HepG2 (cell line): ENCODE results near the gene CELSR2. TPM values are rescaled to one million over a fixed set of nuclear protein-coding genes. Genes with fewer than 3 reads are reported as not detected.

Source experiments
- ATF7-NPFF ChIP-seq: sonication (generic); formaldehyde crosslinking; IDR thresholded peaks from 2 replicates; pipeline ENCODE4 v1.8.1; 2023; ENCODE audit warnings: mild to moderate bottlenecking, low read depth, missing genetic modification reagents, moderate library complexity
- FOSL2 ChIP-seq: sonication (generic); formaldehyde crosslinking; IDR thresholded peaks from 2 replicates; pipeline ENCODE4 v1.4.0; 2020; ENCODE audit warnings: missing genetic modification reagents
- HES4 ChIP-seq: sonication (generic); formaldehyde crosslinking; IDR thresholded peaks from 2 replicates; pipeline ENCODE4 v1.9.0; 2021; ENCODE audit warnings: mild to moderate bottlenecking, missing genetic modification reagents, borderline replicate concordance
- HMG20B ChIP-seq: conservative IDR thresholded peaks from 2 replicates; pipeline ENCODE4 v1.6.1; 2016; ENCODE audit warnings: missing genetic modification reagents, missing compliant biosample characterization
- KDM2A ChIP-seq: sonication (generic); formaldehyde crosslinking; IDR thresholded peaks from 2 replicates; pipeline ENCODE4 v1.4.0; 2020; ENCODE audit warnings: low read depth, missing genetic modification reagents, borderline replicate concordance
- KLF6 ChIP-seq: IDR thresholded peaks from 2 replicates; pipeline ENCODE4 v1.8.0; 2016; ENCODE audit warnings: missing biosample characterization, missing genetic modification reagents
- NFKB2 ChIP-seq: sonication (generic); formaldehyde crosslinking; IDR thresholded peaks from 2 replicates; pipeline ENCODE4 v1.4.0; 2020; ENCODE audit warnings: missing genetic modification reagents, borderline replicate concordance
- PHB2 ChIP-seq: fragments of 450-650 bp; IDR thresholded peaks from 2 replicates; pipeline ENCODE4 v1.6.1; 2018; ENCODE audit not compliant: partially characterized antibody
- SRSF1 ChIP-seq: fragments of 200-400 bp; formaldehyde crosslinking; optimal IDR thresholded peaks from 2 replicates; pipeline ENCODE3; 2017; ENCODE audit warnings: mild to moderate bottlenecking, low read depth, low read length, moderate library complexity
- SRSF4 ChIP-seq: fragments of 200-400 bp; formaldehyde crosslinking; IDR thresholded peaks from one replicate; pipeline ENCODE4 v1.6.1; 2018; ENCODE audit warnings: mild to moderate bottlenecking, low read depth, low read length, moderate library complexity; ENCODE audit not compliant: poor library complexity, severe bottlenecking
- ZFX ChIP-seq: sonication (generic); formaldehyde crosslinking; IDR thresholded peaks from 2 replicates; pipeline ENCODE4 v1.4.0; 2020; ENCODE audit warnings: mild to moderate bottlenecking, low read depth, missing genetic modification reagents, moderate library complexity
- ZNF12 ChIP-seq: sonication (generic); formaldehyde crosslinking; IDR thresholded peaks from 2 replicates; pipeline ENCODE4 v1.5.0; 2020; ENCODE audit warnings: missing genetic modification reagents
- ZNF432 ChIP-seq: sonication (generic); formaldehyde crosslinking; IDR thresholded peaks from 2 replicates; pipeline ENCODE4 v1.5.0; 2020; ENCODE audit warnings: missing genetic modification reagents, mild to moderate bottlenecking, borderline replicate concordance
- ZNF703 ChIP-seq: sonication (generic); formaldehyde crosslinking; IDR thresholded peaks from 2 replicates; pipeline ENCODE4 v1.5.1; 2020; ENCODE audit warnings: missing genetic modification reagents, mild to moderate bottlenecking, moderate library complexity, borderline replicate concordance
- polyA plus RNA-seq, 8 experiments: library from polyadenylated mRNA; depleted of rRNA in 3 of 8; stranded (reverse) in 7 of 8; unstranded in 1 of 8; fragments of >200 nt; fragmentation: Illumina TruSeq in 4 of 8; extraction: Trizol in 4 of 8; gene quantifications; 2 replicates each; pipeline versions ENCODE4 v1.2.1 to v1.2.3, GENCODE V29; 2011 to 2016; ENCODE audit warnings: low read depth in 4 of 8, missing spikeins in 1 of 8, mixed read lengths in 1 of 8; ENCODE audit not compliant: insufficient read depth in 1 of 8
- total RNA-seq, 5 experiments: library from RNA; depleted of rRNA; stranded (reverse); fragments of >200 nt; fragmentation: Illumina TruSeq; extraction: Trizol; gene quantifications; 2 replicates each; pipeline ENCODE4 v1.2.3, GENCODE V29; 2016; ENCODE audit warnings: low read depth in 1 of 5
- TF ChIP-seq, protein P1 (sequence below): sonication (generic); formaldehyde crosslinking; IDR thresholded peaks from one replicate; pipeline ENCODE4 v1.5.1; 2020; ENCODE audit warnings: mild to moderate bottlenecking, missing genetic modification reagents; ENCODE audit errors: not compliant biosample characterization
- TF ChIP-seq, protein P2 (sequence below): IDR thresholded peaks from 2 replicates; pipeline ENCODE4 v1.6.1; 2018; ENCODE audit warnings: missing genetic modification reagents, mild to moderate bottlenecking, missing compliant biosample characterization
- TF ChIP-seq, protein P3 (sequence below): sonication (generic); formaldehyde crosslinking; conservative IDR thresholded peaks from 2 replicates; pipeline ENCODE4 v1.8.0; 2022; ENCODE audit warnings: low read depth, missing genetic modification reagents

CELSR2 gene
- total and polyA plus RNA-seq, 2 of the 13 experiments (the other 11 are each of a cell fraction or from before 2014, with no cell fraction given), result 4.0 to 6.6 TPM

DNA sequence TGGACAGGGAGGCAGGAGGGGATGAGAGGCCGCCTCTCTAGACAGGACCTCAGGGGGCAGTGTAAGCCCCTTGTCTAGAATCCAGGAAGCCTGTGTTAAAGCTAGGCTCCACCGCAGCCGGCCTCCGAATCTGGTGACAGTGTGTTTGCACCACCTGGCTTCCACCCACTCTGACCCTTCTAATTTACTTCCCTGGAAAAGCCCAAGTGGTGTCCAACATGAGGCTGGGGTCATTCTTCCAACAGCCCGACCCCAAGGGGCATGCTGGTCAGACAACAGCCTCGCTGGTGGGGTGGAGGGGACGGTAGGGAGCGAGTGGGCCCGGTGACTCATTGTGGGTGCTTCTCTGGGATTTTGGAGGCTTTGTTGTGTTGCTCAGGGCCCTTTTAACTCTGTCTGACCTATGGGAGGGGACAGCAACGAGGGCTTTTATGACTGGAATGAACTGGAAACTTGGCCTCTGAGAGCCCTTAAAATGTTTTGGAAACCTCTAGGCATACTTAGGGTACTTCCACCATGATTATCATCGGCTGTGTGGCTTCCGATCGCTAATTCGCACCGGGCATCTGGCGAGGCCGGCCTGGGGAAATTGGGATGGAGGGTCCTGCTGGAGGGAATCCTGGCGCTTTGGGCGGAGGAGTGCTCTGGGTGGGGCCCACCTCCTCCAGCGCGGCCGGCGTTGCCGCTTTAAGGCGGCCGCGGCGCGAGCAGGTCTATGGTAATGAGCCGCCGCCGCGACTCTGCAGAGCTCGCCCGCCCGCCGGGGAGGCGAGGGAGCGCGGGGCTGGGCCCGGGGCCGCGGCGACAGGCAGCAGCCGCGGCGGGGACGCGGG is at the start of gene CELSR2 (continued):
- TF ChIP-seq, protein P1, sequence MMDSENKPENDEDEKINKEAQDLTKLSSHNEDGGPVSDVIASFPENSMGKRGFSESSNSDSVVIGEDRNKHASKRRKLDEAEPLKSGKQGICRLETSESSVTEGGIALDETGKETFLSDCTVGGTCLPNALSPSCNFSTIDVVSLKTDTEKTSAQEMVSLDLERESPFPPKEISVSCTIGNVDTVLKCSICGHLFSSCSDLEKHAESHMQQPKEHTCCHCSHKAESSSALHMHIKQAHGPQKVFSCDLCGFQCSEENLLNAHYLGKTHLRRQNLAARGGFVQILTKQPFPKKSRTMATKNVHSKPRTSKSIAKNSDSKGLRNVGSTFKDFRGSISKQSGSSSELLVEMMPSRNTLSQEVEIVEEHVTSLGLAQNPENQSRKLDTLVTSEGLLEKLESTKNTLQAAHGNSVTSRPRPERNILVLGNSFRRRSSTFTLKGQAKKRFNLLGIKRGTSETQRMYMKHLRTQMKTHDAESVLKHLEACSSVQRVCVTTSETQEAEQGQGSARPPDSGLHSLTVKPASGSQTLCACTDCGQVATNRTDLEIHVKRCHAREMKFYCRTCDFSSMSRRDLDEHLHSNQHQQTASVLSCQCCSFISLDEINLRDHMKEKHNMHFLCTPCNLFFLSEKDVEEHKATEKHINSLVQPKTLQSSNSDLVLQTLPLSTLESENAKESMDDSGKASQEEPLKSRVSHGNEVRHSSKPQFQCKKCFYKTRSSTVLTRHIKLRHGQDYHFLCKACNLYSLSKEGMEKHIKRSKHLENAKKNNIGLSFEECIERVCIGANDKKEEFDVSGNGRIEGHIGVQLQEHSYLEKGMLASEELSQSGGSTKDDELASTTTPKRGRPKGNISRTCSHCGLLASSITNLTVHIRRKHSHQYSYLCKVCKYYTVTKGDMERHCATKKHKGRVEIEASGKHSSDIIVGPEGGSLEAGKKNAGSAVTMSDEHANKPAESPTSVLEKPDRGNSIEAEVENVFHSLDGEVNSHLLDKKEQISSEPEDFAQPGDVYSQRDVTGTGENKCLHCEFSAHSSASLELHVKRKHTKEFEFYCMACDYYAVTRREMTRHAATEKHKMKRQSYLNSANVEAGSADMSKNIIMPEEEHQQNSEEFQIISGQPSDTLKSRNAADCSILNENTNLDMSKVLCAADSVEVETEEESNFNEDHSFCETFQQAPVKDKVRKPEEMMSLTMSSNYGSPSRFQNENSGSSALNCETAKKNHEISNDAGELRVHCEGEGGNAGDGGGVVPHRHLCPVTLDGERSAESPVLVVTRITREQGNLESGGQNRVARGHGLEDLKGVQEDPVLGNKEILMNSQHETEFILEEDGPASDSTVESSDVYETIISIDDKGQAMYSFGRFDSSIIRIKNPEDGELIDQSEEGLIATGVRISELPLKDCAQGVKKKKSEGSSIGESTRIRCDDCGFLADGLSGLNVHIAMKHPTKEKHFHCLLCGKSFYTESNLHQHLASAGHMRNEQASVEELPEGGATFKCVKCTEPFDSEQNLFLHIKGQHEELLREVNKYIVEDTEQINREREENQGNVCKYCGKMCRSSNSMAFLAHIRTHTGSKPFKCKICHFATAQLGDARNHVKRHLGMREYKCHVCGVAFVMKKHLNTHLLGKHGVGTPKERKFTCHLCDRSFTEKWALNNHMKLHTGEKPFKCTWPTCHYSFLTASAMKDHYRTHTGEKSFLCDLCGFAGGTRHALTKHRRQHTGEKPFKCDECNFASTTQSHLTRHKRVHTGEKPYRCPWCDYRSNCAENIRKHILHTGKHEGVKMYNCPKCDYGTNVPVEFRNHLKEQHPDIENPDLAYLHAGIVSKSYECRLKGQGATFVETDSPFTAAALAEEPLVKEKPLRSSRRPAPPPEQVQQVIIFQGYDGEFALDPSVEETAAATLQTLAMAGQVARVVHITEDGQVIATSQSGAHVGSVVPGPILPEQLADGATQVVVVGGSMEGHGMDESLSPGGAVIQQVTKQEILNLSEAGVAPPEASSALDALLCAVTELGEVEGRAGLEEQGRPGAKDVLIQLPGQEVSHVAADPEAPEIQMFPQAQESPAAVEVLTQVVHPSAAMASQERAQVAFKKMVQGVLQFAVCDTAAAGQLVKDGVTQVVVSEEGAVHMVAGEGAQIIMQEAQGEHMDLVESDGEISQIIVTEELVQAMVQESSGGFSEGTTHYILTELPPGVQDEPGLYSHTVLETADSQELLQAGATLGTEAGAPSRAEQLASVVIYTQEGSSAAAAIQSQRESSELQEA (CRISPR knock-in tag), result no peak
- TF ChIP-seq SRSF1 (peak; percentile 42), NFKB2 (CRISPR knock-in tag) (peak; percentile 48; the same call in 1 of the 2 replicates), ATF7-NPFF (CRISPR knock-in tag) (no peak), ZNF12 (no peak), ZFX (CRISPR knock-in tag) (peak; percentile 40), KLF6 (CRISPR knock-in tag) (no peak), KDM2A (CRISPR knock-in tag) (peak; percentile 52; the same call in 1 of the 2 replicates), SRSF4 (no peak), PHB2 (no peak), ZNF703 (CRISPR knock-in tag) (0 out of 2 replicates have a peak, but pooled peaks have one; percentile 23), HMG20B (CRISPR knock-in tag) (no peak), ZNF432 (CRISPR knock-in tag) (no peak), FOSL2 (CRISPR knock-in tag) (0 out of 2 replicates have a peak, but pooled peaks have one; percentile 3), HES4 (CRISPR knock-in tag) (no peak)
- TF ChIP-seq, protein P2, sequence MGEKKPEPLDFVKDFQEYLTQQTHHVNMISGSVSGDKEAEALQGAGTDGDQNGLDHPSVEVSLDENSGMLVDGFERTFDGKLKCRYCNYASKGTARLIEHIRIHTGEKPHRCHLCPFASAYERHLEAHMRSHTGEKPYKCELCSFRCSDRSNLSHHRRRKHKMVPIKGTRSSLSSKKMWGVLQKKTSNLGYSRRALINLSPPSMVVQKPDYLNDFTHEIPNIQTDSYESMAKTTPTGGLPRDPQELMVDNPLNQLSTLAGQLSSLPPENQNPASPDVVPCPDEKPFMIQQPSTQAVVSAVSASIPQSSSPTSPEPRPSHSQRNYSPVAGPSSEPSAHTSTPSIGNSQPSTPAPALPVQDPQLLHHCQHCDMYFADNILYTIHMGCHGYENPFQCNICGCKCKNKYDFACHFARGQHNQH, result 0 out of 2 replicates have a peak, but pooled peaks have one; percentile 47
- TF ChIP-seq, protein P3, sequence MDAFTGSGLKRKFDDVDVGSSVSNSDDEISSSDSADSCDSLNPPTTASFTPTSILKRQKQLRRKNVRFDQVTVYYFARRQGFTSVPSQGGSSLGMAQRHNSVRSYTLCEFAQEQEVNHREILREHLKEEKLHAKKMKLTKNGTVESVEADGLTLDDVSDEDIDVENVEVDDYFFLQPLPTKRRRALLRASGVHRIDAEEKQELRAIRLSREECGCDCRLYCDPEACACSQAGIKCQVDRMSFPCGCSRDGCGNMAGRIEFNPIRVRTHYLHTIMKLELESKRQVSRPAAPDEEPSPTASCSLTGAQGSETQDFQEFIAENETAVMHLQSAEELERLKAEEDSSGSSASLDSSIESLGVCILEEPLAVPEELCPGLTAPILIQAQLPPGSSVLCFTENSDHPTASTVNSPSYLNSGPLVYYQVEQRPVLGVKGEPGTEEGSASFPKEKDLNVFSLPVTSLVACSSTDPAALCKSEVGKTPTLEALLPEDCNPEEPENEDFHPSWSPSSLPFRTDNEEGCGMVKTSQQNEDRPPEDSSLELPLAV (CRISPR knock-in tag), result no peak
